HepG2 (cell line): ENCODE data around the gene SCYL1. TPM values are rescaled to one million over a fixed set of nuclear protein-coding genes. Genes with fewer than 3 reads are reported as not detected.

ENCODE experiments used
- ATAC-seq: fragments of 200-7000 bp; cut with Tn5 transposase; 3 replicates; pipeline ENCODE4 v1.9.1; 2020; ENCODE audit warnings: mild to moderate bottlenecking, moderate library complexity
- BruUV-seq: library from RNA; stranded (reverse); fragments of 400-500 nt; replicated peaks from 2 replicates; lab custom pipeline; 2021; lab: Mats Ljungman, UMichigan
- CTCF ChIA-PET: fragments of 300-600 bp; formaldehyde crosslinking; extraction: SDS; loops from one replicate; lab custom pipeline; 2021; ENCODE audit warnings: low total read pairs, inconsistent platforms, low intra/inter-chr PET ratio; lab: Yijun Ruan, JAX
- POLR2A ChIA-PET: fragments of 350-600 bp; sonication (Branson Sonifier 250); formaldehyde crosslinking; loops from one replicate; lab custom pipeline; 2020; ENCODE audit warnings: antibody characterized with exemption, inconsistent platforms; lab: Yijun Ruan, JAX
- DNase-seq: peaks from one replicate; pipeline ENCODE4 v3.0.0-alpha.2; 2015; ENCODE audit warnings: low spot score
- FAIRE-seq: peaks from 3 replicates; lab custom pipeline; 2011; peaks lifted over from hg19 to GRCh38; lab: Jason Lieb, UNC
- H2AFZ ChIP-seq: one replicate; pipeline ENCODE4 v1.6.1; 2011; ENCODE audit warnings: low read length, inconsistent platforms
- H3K27ac ChIP-seq: fragments of 300-600 bp; 3 replicates; pipeline ENCODE4 v1.8.0; 2011; ENCODE audit warnings: mixed run types, mild to moderate bottlenecking, mixed read lengths, low read length, inconsistent platforms; ENCODE audit not compliant: insufficient read depth; ENCODE audit errors: extremely low read length
- H3K27me3 ChIP-seq, 2 experiments: fragments of 200-600 bp in 1 of 2; 2 replicates in 1 of 2; 3 replicates in 1 of 2; pipeline versions ENCODE4 v1.6.0 to v1.8.0; 2011; ENCODE audit warnings: low read length in 2 of 2, mild to moderate bottlenecking in 2 of 2, moderate library complexity in 2 of 2, inconsistent platforms in 1 of 2; ENCODE audit not compliant: insufficient read depth in 2 of 2, control insufficient read depth in 1 of 2
- H3K36me3 ChIP-seq, 2 experiments: fragments of 200-600 bp in 1 of 2; replicated peaks in 1 of 2; 2 replicates in 1 of 2; 3 replicates in 1 of 2; pipeline versions ENCODE4 v1.5.1 to v1.8.0; 2011; ENCODE audit warnings: low read length in 2 of 2, inconsistent platforms in 1 of 2; ENCODE audit not compliant: insufficient read depth in 2 of 2, control insufficient read depth in 1 of 2
- H3K4me1 ChIP-seq: 2 replicates; pipeline ENCODE4 v1.5.1; 2012; ENCODE audit warnings: low read length, inconsistent platforms; ENCODE audit not compliant: insufficient read depth
- H3K4me2 ChIP-seq: 2 replicates; pipeline ENCODE4 v1.6.0; 2011; ENCODE audit warnings: low read depth, low read length, inconsistent platforms
- H3K4me3 ChIP-seq, 3 experiments: fragments of 200-600 bp in 1 of 3; sonication (generic), shearing (Covaris generic) in 1 of 3; replicated peaks in 1 of 3; 2 replicates each; pipeline ENCODE4 v1.5.1; 2011 to 2016; ENCODE audit warnings: low read length in 3 of 3, inconsistent platforms in 2 of 3, low read depth in 2 of 3, mild to moderate bottlenecking in 2 of 3, control low read depth in 1 of 3, mixed read lengths in 1 of 3; ENCODE audit not compliant: insufficient read depth in 1 of 3
- H3K79me2 ChIP-seq: one replicate; pipeline ENCODE4 v1.6.1; 2011; ENCODE audit warnings: low read length, inconsistent platforms; ENCODE audit not compliant: insufficient read depth
- H3K9ac ChIP-seq: 2 replicates; pipeline ENCODE4 v1.6.0; 2011; ENCODE audit warnings: mild to moderate bottlenecking, low read depth, low read length, inconsistent platforms; ENCODE audit not compliant: insufficient read depth
- H3K9me3 ChIP-seq: 2 replicates; pipeline ENCODE4 v1.5.1; 2012; ENCODE audit warnings: mild to moderate bottlenecking, low read length
- H4K20me1 ChIP-seq: 2 replicates; pipeline ENCODE4 v1.6.0; 2011; ENCODE audit warnings: inconsistent platforms, mild to moderate bottlenecking, low read length, moderate library complexity; ENCODE audit not compliant: insufficient read depth
- CEBPB ChIP-seq: IDR thresholded peaks from 2 replicates; pipeline ENCODE4 v1.6.1; 2011; ENCODE audit warnings: low read depth, low read length, improper control_type of control experiment, borderline replicate concordance
- IRF2 ChIP-seq: IDR thresholded peaks from 2 replicates; pipeline ENCODE4 v1.6.1; 2018; ENCODE audit warnings: missing genetic modification reagents, missing compliant biosample characterization
- KLF11 ChIP-seq: IDR thresholded peaks from 2 replicates; pipeline ENCODE4 v1.6.1; 2016; ENCODE audit warnings: missing compliant biosample characterization
- STAT5B ChIP-seq: sonication (generic); formaldehyde crosslinking; IDR thresholded peaks from 2 replicates; pipeline ENCODE4 v1.4.0; 2020; ENCODE audit warnings: missing genetic modification reagents
- SYNCRIP ChIP-seq: fragments of 200-400 bp; formaldehyde crosslinking; IDR thresholded peaks from 2 replicates; pipeline ENCODE4 v1.6.1; 2018; ENCODE audit warnings: mild to moderate bottlenecking, low read depth, low read length; ENCODE audit not compliant: insufficient read depth
- WIZ ChIP-seq: sonication (generic); formaldehyde crosslinking; IDR thresholded peaks from 2 replicates; pipeline ENCODE4 v1.5.1; 2020; ENCODE audit warnings: mild to moderate bottlenecking, missing genetic modification reagents
- ZFP36L1 ChIP-seq: sonication (generic); formaldehyde crosslinking; IDR thresholded peaks from 2 replicates; pipeline ENCODE4 v1.8.0; 2022; ENCODE audit warnings: mild to moderate bottlenecking, missing genetic modification reagents, moderate library complexity
- ZFY ChIP-seq: sonication (generic); formaldehyde crosslinking; IDR thresholded peaks from 2 replicates; pipeline ENCODE4 v1.4.0; 2020; ENCODE audit warnings: missing genetic modification reagents
- WGBS: methylation state at CpG from one replicate; pipeline ENCODE4 v1.1.6; 2017; ENCODE audit warnings: low lambda C conversion rate; 5-methylcytosine and 5-hydroxymethylcytosine counted together
- in situ Hi-C: cut with HindIII; loops from 2 replicates; pipeline ENCODE4 v1.10.0; 2017; ENCODE audit warnings: low pct_unique_long_range_greater_than_20kb; ENCODE audit not compliant: extremely low pct_ligation_motif_present
- intact Hi-C: fragments of 100-400 bp; cut with micrococcal nuclease; formaldehyde crosslinking; loops from one replicate; pipeline ENCODE4 v1.10.0; 2022; ENCODE audit not compliant: unreplicated experiment
- polyA plus RNA-seq, 8 experiments: library from polyadenylated mRNA; depleted of rRNA in 3 of 8; stranded (reverse) in 7 of 8; unstranded in 1 of 8; fragments of >200 nt; fragmentation: Illumina TruSeq in 4 of 8; extraction: Trizol in 4 of 8; gene quantifications; 2 replicates each; pipeline versions ENCODE4 v1.2.1 to v1.2.3, GENCODE V29; 2011 to 2016; ENCODE audit warnings: low read depth in 4 of 8, missing spikeins in 1 of 8, mixed read lengths in 1 of 8; ENCODE audit not compliant: insufficient read depth in 1 of 8
- total RNA-seq, 5 experiments: library from RNA; depleted of rRNA; stranded (reverse); fragments of >200 nt; fragmentation: Illumina TruSeq; extraction: Trizol; gene quantifications; 2 replicates each; pipeline ENCODE4 v1.2.3, GENCODE V29; 2016; ENCODE audit warnings: low read depth in 1 of 5
- TF ChIP-seq, protein P1 (sequence below): sonication (generic); formaldehyde crosslinking; IDR thresholded peaks from 2 replicates; pipeline ENCODE4 v1.4.0; 2020; ENCODE audit warnings: missing genetic modification reagents
- TF ChIP-seq, protein P2 (sequence below): sonication (generic); formaldehyde crosslinking; conservative IDR thresholded peaks from 2 replicates; pipeline ENCODE4 v1.8.0; 2022; ENCODE audit warnings: missing genetic modification reagents
- TF ChIP-seq, protein P3 (sequence below): sonication (generic); formaldehyde crosslinking; IDR thresholded peaks from 2 replicates; pipeline ENCODE4 v1.4.0; 2020; ENCODE audit warnings: missing genetic modification reagents, mild to moderate bottlenecking, borderline replicate concordance

Gene SCYL1
- total and polyA plus RNA-seq, 2 of the 13 experiments (the other 11 are each of a cell fraction or from before 2014, with no cell fraction given) = 65.9 to 103 TPM

DNA sequence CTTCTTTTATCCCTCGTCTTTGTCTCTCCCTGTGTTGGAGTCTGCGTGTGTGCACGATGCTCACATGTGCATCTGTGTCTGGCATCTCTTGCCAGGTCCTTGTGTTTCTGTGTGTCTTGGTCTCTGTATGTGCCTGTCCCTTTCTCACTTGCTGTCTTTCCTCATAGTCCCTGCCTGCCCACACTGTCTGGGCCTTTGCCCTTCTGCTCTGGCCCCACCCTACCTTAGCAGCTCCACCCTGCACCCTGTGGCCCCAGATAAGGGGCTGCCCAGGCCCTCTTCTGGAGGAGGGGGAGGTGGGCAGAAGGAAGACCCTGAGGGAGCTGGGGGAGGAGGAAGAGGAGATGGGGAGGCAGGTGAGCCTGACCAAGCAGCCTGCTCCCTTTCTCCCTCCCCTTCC lies 53.8 kb downstream of the SCYL1 start (continued):
- TF ChIP-seq, protein P1, sequence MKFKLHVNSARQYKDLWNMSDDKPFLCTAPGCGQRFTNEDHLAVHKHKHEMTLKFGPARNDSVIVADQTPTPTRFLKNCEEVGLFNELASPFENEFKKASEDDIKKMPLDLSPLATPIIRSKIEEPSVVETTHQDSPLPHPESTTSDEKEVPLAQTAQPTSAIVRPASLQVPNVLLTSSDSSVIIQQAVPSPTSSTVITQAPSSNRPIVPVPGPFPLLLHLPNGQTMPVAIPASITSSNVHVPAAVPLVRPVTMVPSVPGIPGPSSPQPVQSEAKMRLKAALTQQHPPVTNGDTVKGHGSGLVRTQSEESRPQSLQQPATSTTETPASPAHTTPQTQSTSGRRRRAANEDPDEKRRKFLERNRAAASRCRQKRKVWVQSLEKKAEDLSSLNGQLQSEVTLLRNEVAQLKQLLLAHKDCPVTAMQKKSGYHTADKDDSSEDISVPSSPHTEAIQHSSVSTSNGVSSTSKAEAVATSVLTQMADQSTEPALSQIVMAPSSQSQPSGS (CRISPR knock-in tag) = no peak
- TF ChIP-seq, protein P2, sequence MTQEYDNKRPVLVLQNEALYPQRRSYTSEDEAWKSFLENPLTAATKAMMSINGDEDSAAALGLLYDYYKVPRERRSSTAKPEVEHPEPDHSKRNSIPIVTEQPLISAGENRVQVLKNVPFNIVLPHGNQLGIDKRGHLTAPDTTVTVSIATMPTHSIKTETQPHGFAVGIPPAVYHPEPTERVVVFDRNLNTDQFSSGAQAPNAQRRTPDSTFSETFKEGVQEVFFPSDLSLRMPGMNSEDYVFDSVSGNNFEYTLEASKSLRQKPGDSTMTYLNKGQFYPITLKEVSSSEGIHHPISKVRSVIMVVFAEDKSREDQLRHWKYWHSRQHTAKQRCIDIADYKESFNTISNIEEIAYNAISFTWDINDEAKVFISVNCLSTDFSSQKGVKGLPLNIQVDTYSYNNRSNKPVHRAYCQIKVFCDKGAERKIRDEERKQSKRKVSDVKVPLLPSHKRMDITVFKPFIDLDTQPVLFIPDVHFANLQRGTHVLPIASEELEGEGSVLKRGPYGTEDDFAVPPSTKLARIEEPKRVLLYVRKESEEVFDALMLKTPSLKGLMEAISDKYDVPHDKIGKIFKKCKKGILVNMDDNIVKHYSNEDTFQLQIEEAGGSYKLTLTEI = no peak
- TF ChIP-seq STAT5B (CRISPR knock-in tag) = no peak

DNA sequence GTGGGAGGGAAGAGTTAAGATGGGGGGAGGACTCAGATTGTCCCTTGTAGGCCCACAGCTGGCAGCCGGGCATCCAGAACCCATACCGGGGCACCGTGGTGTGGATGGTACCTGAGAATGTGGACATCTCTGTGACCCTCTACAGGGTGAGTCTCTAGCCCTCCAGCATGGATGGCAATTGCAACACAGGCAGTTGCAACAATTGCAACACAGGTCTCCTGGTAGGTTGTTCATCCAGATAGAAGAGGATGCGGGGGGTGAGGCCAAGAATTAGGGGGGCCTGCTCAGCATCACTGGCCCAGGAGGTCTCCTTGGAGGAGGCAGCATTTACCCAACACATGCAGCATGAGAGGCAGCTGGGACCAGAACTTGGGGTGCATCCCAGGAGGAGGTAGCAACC lies 54.4 kb downstream of the SCYL1 start:
- Histone ChIP-seq H3K9me3 (no peaks in the 10 kb centered on the region), H3K9ac (no peak overlapping the region), H3K4me3 (no peak overlapping the region)
- POLR2A ChIA-PET = no interaction called here
- CTCF ChIA-PET = no interaction called here
- BruUV-seq = no TSS peak
- intact Hi-C loops = no loop called here
- TF ChIP-seq ZFP36L1 (no peak), ZFY (CRISPR knock-in tag) (no peak), CEBPB (peak; percentile 81), SYNCRIP (no peak), WIZ (CRISPR knock-in tag) (no peak), IRF2 (CRISPR knock-in tag) (no peak), KLF11 (CRISPR knock-in tag) (no peak)
- TF ChIP-seq, protein P3, sequence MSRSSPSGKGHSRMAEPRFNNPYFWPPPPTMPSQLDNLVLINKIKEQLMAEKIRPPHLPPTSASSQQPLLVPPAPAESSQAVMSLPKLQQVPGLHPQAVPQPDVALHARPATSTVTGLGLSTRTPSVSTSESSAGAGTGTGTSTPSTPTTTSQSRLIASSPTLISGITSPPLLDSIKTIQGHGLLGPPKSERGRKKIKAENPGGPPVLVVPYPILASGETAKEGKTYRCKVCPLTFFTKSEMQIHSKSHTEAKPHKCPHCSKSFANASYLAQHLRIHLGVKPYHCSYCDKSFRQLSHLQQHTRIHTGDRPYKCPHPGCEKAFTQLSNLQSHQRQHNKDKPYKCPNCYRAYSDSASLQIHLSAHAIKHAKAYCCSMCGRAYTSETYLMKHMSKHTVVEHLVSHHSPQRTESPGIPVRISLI (CRISPR knock-in tag) = no peak
- TF ChIP-seq, all 625 proteins: peak for 1
- FAIRE-seq = no peak
- Histone ChIP-seq H3K79me2 (peaks cover 1% of the 10 kb centered on the region), H3K4me1 (peaks cover 53% of the 10 kb centered on the region), H3K4me2 (no peak overlapping the region), H3K36me3 (0 out of 5 replicates have a peak, but pooled peaks cover 0 to 4% of the 10 kb centered on the region in 2 experiments), H3K27me3 (no peaks in the 10 kb centered on the region), H2AFZ (no peak overlapping the region), H3K27ac (no peak overlapping the region), H4K20me1 (no peaks in the 10 kb centered on the region)
- in situ Hi-C loops = loop anchor here (5.0 kb wide), 1 partner anchor 33 kb away; the partner anchor contains the start of gene MAP3K11
- no peak for ATAC-seq
- WGBS = 73% methylated on average over 4 of the region's 4 CpGs
- DNase-seq = no peak
